Measurements from ENCODE around the gene ZBBX.

DNA sequence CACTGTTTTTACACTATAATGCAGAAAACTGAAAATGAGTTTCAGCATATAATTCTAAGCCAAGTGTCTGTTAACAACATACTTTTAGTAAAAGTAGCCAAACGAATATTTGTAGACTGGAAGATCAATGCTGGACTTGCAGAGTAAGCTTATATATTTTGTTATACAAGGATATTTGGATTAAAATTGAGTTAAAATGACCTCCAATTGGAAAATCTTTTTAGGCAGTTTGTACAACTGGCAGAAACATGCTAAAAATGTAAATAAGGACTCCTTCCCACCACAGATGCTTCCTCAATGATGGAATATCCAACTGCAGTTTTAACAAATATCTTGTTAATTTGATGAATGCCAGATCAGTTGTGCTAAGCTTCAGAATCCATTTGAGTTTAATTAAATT, 25.3 kb downstream of the ZBBX start:
- TF ChIP-seq EZH2 (IDR thresholded peaks at IDR 0.05; ENCODE audit: borderline replicate concordance, low read depth, low read length, poor library complexity, severe bottlenecking) = no peak
- TF ChIP-seq, protein P1, sequence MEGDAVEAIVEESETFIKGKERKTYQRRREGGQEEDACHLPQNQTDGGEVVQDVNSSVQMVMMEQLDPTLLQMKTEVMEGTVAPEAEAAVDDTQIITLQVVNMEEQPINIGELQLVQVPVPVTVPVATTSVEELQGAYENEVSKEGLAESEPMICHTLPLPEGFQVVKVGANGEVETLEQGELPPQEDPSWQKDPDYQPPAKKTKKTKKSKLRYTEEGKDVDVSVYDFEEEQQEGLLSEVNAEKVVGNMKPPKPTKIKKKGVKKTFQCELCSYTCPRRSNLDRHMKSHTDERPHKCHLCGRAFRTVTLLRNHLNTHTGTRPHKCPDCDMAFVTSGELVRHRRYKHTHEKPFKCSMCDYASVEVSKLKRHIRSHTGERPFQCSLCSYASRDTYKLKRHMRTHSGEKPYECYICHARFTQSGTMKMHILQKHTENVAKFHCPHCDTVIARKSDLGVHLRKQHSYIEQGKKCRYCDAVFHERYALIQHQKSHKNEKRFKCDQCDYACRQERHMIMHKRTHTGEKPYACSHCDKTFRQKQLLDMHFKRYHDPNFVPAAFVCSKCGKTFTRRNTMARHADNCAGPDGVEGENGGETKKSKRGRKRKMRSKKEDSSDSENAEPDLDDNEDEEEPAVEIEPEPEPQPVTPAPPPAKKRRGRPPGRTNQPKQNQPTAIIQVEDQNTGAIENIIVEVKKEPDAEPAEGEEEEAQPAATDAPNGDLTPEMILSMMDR (conservative IDR thresholded peaks at IDR 0.05; ENCODE audit: low read depth, low read length) = no peak
